Fibroblast of skin of left quadriceps (primary cell): ENCODE data around the gene SOWAHB.
A peak's percentile ranks its signal among the peaks of the same experiment; 100 is the strongest.

Experiments
- DNase-seq, 2 experiments: peaks; one replicate each; pipeline ENCODE4 v3.0.0-alpha.2; 2013; ENCODE audit warnings: low read depth in 2 of 2

SOWAHB gene

DNA sequence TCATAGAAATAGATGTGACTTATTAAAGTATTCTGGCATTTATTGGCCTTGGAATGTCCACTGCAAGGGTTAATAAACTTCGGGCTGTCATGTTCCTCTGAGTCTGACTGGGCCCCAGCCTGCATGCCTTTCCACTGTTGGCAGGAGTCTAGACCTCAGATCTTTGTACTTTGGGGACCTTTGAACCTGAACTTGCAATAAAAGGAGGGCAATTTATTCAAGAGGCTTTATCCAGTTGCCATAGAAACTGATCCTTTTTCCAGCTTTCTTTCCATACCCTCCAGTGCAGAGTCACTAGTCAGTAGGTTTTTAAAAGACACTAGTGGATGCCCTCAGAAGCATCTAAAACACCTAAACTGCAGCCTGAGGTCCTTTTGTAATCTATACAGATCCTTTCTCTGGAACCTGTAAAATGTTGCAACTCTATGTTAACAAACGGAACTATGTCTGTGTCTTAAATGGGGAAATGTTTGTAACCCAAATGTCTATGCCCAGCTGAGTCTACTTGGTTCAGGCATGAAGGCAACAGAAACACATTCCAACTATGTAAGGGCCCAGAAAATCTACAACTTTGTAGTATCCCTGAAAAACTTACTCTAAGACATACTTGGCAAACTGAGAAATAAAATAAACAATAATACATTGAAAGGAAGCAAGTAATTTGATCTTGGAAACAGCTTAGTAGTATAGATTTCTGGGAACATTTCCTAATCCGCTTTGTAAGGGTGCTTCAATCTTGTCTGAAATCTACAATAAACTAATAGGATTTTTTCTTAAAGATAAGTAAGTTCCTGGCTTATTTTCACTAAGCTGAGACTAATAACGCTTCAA is 41.5 kb downstream of the SOWAHB start:
- peak in 1 of 2 experiments; percentile 11 for DNase-seq

DNA sequence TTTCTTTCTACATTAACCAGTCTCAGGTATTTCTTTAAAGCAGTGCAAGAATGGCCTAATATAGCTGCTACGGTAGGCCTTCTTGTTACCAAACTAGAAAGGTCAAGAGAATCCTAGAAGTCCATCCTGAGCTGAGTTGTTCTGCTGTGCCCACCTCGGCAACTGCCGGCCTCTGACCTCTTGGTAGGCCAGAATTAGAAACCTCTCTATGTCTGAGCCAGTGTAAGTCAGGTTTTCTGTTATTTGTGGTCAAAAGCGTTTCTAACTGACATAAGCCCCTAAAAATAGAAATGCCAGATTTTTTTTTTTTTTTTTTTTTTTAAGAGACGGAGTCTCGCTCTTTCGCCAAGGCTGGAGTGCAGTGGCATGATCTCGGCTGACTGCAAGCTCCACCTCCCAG is 43.1 kb downstream of the SOWAHB start:
- DNase-seq: no peak

DNA sequence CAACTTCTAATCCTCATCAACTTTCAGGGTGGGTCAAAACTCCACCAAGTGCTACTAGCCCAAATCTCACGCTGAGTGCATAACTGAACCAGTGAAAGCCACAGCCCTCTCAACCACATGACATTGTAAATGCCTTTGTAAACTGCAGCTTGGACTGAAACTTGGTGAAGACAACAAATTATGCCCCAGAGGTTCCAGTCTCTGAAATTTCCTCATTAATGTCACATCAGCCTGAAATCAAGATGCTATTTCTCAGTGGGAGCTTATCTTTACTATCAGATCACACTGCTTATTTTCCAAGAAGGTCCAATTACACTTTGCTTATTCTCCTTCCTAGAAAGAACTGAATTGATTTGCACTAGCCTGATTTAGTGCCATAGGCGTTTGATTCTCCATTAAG is 46.6 kb downstream of the SOWAHB start:
- no peak for DNase-seq

DNA sequence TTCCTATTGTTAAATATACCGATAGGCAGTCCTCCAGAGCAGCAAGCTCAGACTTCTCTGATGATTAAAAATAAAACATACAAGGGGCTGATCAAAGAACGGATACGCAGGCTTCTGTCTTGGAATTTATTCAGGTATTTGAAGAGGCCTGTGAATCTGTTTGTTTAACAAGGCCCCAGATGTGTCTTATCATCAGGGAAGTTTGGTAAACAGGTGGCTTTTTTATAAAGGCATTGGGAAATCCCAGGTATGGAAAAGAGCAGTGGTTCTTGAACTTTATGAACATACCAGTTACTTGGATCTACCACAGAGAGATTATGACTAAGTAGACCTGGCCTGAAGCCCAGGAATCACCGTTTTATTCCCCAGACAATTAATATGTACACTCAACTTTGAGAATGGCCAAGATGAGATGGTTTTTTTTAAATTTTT is 47.9 kb downstream of the SOWAHB start:
- DNase-seq: peak; percentile 86
